ENCODE measurements around the gene USF1. TPM values are rescaled to one million over a fixed set of nuclear protein-coding genes. Genes with fewer than 3 reads are reported as not detected.
"Not testable (repeated sequence)": the region's sequence is repeated elsewhere in the genome, so short reads cannot be mapped to it uniquely, and the experiment has no call there.

The USF1 gene
- total RNA-seq, 1 donor from 2014 or later, result 57.2 TPM

DNA sequence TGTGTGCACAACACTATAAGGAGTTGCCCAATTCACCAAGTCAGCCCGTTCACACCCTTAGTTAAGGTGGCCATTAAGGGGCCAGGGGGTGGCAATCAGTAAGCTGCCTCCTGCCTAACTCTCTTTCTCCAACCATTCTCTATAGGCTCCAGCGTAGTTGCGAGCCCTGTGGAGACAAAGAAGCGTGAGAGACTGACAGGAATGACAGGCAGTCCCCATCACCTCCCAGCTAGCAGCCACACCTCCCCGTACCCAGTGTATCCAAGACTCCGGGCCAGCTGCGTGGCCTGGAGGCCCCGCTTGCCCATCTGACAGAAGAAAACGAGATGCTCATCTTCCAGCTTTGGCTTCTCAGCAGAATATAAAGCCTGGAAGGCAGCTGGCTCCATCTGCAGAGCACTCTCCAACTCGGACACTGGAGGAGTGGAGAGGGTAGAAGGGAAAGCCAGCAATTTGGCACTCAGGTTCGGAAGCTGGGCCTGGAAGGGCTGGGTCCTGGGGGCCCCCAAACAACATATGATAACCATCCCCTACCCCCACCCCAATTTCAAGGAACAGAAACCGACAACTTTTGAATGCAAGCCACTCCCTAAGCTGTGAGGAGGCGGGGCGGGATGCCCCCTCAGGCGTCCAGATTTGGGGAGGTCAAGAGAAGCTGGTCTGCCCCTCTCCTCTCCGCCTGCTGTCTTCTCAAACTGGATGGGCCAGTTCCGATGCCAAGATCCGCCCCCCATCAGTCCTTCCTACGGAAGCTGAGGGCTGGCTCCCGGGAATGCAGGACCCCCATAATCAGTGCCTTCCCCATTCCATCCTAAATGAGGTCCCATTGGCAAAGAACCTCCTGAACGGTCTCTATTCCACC, 7.9 kb downstream of the USF1 start:
- Mint-ChIP-seq H3K27me3 (ENCODE audit: unreplicated experiment) (no peaks in the 10 kb centered on the region), H3K27ac (ENCODE audit: unreplicated experiment) (no peak overlapping the region), H3K4me3 (ENCODE audit: unreplicated experiment) (no peak overlapping the region), H3K4me1 (ENCODE audit: unreplicated experiment) (peaks cover 1% of the 10 kb centered on the region), H3K9me3 (ENCODE audit: unreplicated experiment) (no peaks in the 10 kb centered on the region), H3K36me3 (ENCODE audit: unreplicated experiment) (peaks cover 24% of the 10 kb centered on the region)
- TF ChIP-seq, protein P1, sequence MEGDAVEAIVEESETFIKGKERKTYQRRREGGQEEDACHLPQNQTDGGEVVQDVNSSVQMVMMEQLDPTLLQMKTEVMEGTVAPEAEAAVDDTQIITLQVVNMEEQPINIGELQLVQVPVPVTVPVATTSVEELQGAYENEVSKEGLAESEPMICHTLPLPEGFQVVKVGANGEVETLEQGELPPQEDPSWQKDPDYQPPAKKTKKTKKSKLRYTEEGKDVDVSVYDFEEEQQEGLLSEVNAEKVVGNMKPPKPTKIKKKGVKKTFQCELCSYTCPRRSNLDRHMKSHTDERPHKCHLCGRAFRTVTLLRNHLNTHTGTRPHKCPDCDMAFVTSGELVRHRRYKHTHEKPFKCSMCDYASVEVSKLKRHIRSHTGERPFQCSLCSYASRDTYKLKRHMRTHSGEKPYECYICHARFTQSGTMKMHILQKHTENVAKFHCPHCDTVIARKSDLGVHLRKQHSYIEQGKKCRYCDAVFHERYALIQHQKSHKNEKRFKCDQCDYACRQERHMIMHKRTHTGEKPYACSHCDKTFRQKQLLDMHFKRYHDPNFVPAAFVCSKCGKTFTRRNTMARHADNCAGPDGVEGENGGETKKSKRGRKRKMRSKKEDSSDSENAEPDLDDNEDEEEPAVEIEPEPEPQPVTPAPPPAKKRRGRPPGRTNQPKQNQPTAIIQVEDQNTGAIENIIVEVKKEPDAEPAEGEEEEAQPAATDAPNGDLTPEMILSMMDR (IDR thresholded peaks at IDR 0.05), result no peak
- DNase-seq (ENCODE audit: extremely low spot score, unreplicated experiment), result no peak

DNA sequence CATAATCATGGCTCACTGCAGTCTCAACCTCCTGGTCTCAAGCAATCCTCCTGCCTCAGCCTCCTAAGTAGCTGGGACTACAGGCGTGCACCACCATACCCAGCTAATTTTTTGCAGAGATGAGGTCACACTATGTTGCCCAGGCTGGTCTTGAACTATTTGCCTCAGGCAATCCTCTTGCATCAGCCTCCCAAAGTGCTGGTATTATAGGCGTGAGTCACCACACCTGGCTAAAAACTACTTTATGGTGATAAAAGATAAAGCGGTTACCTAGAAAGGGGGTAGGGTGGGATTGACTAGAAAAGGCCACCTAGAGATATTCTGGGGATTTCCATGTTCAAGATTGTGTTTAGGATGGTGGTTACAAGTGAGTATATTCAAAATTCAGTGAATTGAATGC, 12.0 kb downstream of the USF1 start:
- TF ChIP-seq, protein P1 (IDR thresholded peaks at IDR 0.05), result no peak
- no peak overlapping the region for H3K27ac Mint-ChIP-seq (ENCODE audit: unreplicated experiment)
- H3K9me3 Mint-ChIP-seq (ENCODE audit: unreplicated experiment), result no peaks in the 10 kb centered on the region
- H3K4me3 Mint-ChIP-seq (ENCODE audit: unreplicated experiment), result no peak overlapping the region
- H3K36me3 Mint-ChIP-seq (ENCODE audit: unreplicated experiment), result peaks cover 2% of the 10 kb centered on the region
- H3K4me1 Mint-ChIP-seq (ENCODE audit: unreplicated experiment), result no peaks in the 10 kb centered on the region
- peaks cover 6% of the 10 kb centered on the region for H3K27me3 Mint-ChIP-seq (ENCODE audit: unreplicated experiment)
- DNase-seq (ENCODE audit: extremely low spot score, unreplicated experiment), result no peak

DNA sequence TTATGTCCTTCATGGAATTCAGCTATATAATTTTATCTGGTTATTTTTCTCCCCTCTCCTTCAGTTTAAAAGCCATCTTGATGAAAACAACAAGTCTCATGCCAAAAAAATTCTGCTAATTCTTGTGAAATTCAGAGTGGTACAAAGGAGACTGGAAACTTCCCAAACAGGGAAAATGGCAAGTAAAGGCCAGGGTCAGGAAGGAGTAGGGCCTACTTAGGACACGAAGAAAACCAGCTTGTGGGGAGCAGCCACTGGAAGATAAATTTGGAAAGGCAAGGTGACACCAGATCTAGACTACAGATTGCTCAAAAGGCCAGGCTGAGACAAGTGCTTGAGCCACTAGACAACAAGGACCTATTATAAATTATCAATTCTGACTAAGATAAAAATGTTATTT, 13.4 kb downstream of the USF1 start:
- Mint-ChIP-seq H3K27me3 (ENCODE audit: unreplicated experiment) (peaks cover 6% of the 10 kb centered on the region), H3K27ac (ENCODE audit: unreplicated experiment) (no peak overlapping the region), H3K36me3 (ENCODE audit: unreplicated experiment) (no peaks in the 10 kb centered on the region), H3K4me3 (ENCODE audit: unreplicated experiment) (no peak overlapping the region), H3K4me1 (ENCODE audit: unreplicated experiment) (no peaks in the 10 kb centered on the region), H3K9me3 (ENCODE audit: unreplicated experiment) (no peaks in the 10 kb centered on the region)
- TF ChIP-seq, protein P1 (IDR thresholded peaks at IDR 0.05), result no peak
- DNase-seq (ENCODE audit: extremely low spot score, unreplicated experiment), result no peak

DNA sequence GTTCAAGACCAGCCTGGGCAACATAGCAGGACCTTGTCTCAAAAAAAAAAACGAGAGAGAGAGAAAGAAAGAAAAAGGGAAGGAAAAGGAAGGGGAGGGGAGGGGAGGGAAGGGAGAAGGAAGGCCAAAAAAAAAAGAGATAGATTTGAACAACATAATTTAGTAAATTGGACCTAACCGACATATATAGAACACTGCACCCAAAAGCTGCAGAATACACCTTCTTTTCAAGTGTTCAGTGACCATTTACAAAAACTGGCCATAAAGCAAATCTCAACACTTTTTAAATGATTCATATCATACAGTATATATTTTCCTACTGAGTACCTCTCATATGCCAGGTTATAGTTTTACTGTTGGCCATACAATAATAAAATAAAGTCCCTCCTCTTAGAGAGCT, 13.9 kb downstream of the USF1 start:
- Mint-ChIP-seq H3K27me3 (ENCODE audit: unreplicated experiment) (peaks cover 7% of the 10 kb centered on the region), H3K4me1 (ENCODE audit: unreplicated experiment) (no peaks in the 10 kb centered on the region), H3K36me3 (ENCODE audit: unreplicated experiment) (no peaks in the 10 kb centered on the region), H3K27ac (ENCODE audit: unreplicated experiment) (no peak overlapping the region), H3K4me3 (ENCODE audit: unreplicated experiment) (no peak overlapping the region), H3K9me3 (ENCODE audit: unreplicated experiment) (no peaks in the 10 kb centered on the region)
- DNase-seq (ENCODE audit: extremely low spot score, unreplicated experiment), result no peak
- TF ChIP-seq, protein P1 (IDR thresholded peaks at IDR 0.05), result no peak

DNA sequence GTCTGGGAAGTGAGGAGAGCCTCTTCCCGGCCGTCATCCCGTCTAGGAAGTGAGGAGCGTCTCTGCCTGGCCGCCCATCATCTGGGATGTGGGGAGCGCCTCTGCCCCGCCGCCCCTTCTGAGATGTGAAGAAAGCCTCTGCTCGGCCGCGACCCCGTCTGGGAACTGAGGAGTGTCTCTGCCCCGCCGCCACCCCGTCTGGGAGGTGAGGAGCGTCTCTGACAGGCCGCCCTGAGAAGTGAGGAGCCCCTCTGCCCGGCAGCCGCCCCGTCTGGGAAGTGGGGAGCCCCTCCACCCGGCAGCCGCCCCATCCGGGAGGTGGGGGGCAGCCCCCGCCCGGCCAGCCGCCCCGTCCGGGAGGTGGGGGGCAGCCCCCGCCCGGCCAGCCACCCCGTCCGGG, 16.3 kb downstream of the USF1 start:
- not testable (repeated sequence) for H3K27ac Mint-ChIP-seq (ENCODE audit: unreplicated experiment); DNase-seq (ENCODE audit: extremely low spot score, unreplicated experiment); H3K4me3 Mint-ChIP-seq (ENCODE audit: unreplicated experiment); H3K36me3 Mint-ChIP-seq (ENCODE audit: unreplicated experiment); H3K9me3 Mint-ChIP-seq (ENCODE audit: unreplicated experiment); H3K4me1 Mint-ChIP-seq (ENCODE audit: unreplicated experiment)
- peaks cover 11% of the 10 kb centered on the region for H3K27me3 Mint-ChIP-seq (ENCODE audit: unreplicated experiment)

DNA sequence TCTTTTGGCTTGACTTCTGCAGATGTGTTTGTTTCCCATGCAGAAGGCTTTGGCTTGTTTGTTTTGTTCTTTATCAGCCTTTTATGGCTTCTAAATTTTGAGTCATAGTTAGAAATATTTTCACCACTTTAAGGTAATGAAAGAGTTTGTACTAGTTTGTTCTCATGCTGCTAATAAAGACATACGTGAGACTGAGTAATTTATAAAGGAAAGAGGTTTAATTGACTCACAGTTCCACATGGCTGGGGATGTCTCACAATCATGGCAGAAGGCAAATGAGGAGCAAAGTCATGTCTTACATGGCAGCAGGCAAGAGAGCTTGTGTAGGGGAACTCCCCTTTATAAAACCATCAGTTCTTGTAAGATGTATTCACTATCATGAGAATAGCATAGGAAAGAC, 18.8 kb downstream of the USF1 start:
- H3K4me1 Mint-ChIP-seq (ENCODE audit: unreplicated experiment); H3K36me3 Mint-ChIP-seq (ENCODE audit: unreplicated experiment): not testable (repeated sequence)

DNA sequence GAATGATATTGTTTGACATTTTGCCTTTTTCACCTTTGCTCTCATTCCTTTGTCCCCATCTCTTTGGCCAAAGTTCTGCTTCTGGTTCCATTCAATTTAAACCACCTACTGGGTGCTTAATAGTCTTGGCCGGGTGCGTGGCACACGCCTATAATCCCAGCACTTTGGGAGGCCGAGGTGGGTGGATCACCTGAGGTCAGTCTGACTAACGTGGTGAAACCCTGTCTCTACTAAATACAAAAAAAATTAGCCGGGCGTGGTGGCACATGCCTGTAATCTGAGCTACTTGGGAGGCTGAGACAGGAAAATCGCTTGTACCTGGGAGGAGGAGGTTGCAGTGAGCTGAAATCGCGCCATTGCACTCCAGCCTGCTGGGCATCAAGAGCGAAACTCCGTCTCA, 23.3 kb downstream of the USF1 start:
- Mint-ChIP-seq H3K4me1 (ENCODE audit: unreplicated experiment) (peaks cover 20% of the 10 kb centered on the region), H3K27me3 (ENCODE audit: unreplicated experiment) (peaks cover 49% of the 10 kb centered on the region)
- not testable (repeated sequence) for DNase-seq (ENCODE audit: extremely low spot score, unreplicated experiment); H3K36me3 Mint-ChIP-seq (ENCODE audit: unreplicated experiment); H3K4me3 Mint-ChIP-seq (ENCODE audit: unreplicated experiment); H3K27ac Mint-ChIP-seq (ENCODE audit: unreplicated experiment); H3K9me3 Mint-ChIP-seq (ENCODE audit: unreplicated experiment)

More for the DNA sequence above, 18.8 kb downstream of the USF1 start:
- H3K9me3 Mint-ChIP-seq (ENCODE audit: unreplicated experiment); DNase-seq (ENCODE audit: extremely low spot score, unreplicated experiment); H3K27ac Mint-ChIP-seq (ENCODE audit: unreplicated experiment); H3K4me3 Mint-ChIP-seq (ENCODE audit: unreplicated experiment): not testable (repeated sequence)
- peaks cover 17% of the 10 kb centered on the region for H3K27me3 Mint-ChIP-seq (ENCODE audit: unreplicated experiment)

All from osteocyte (in vitro differentiated cells).